ENCODE results near the gene PIWIL4. TPM values are rescaled to one million over a fixed set of nuclear protein-coding genes. Genes with fewer than 3 reads are reported as not detected.

The PIWIL4 gene
- polyA plus RNA-seq, 1 donor: 4.7 TPM

- DNase-seq: no peak
These were observed 97.2 kb downstream of the PIWIL4 start for GRCh38 chr11:94664346-94664745.

- DNase-seq: no peak
These were observed 98.0 kb downstream of the PIWIL4 start for GRCh38 chr11:94665116-94665659.

GRCh38 chr11:94666792-94667721 lies 99.9 kb downstream of the PIWIL4 start:
- DNase-seq: no peak

- no peak for DNase-seq
These were observed 101.1 kb downstream of the PIWIL4 start for GRCh38 chr11:94668212-94668793.

GRCh38 chr11:94669023-94669422 lies 101.9 kb downstream of the PIWIL4 start:
- DNase-seq: no peak

Other genes starting within 250 kb of the PIWIL4 start
- gene GPR83, start 165.9 kb upstream of the PIWIL4 start, polyA plus RNA-seq (ENCODE audit: insufficient read length): 0.75 TPM
- 54.8 TPM for gene MRE11, start 73.5 kb upstream of the PIWIL4 start, polyA plus RNA-seq (ENCODE audit: insufficient read length)
- gene ANKRD49, start 73.4 kb upstream of the PIWIL4 start, polyA plus RNA-seq (ENCODE audit: insufficient read length): 25.5 TPM
- 0.20 TPM for gene C11orf97, start 54.9 kb upstream of the PIWIL4 start, polyA plus RNA-seq (ENCODE audit: insufficient read length)
- gene FUT4, start 23.4 kb upstream of the PIWIL4 start, polyA plus RNA-seq (ENCODE audit: insufficient read length): 5.8 TPM
- gene AMOTL1, start 201.0 kb downstream of the PIWIL4 start, polyA plus RNA-seq (ENCODE audit: insufficient read length): 46.4 TPM